ENCODE results near the gene PLXNA3. TPM values are rescaled to one million over a fixed set of nuclear protein-coding genes. Genes with fewer than 3 reads are reported as not detected.

The PLXNA3 gene
- polyA plus RNA-seq, 3 donors = 0.02 to 10.9 TPM; not detected in 1

DNA sequence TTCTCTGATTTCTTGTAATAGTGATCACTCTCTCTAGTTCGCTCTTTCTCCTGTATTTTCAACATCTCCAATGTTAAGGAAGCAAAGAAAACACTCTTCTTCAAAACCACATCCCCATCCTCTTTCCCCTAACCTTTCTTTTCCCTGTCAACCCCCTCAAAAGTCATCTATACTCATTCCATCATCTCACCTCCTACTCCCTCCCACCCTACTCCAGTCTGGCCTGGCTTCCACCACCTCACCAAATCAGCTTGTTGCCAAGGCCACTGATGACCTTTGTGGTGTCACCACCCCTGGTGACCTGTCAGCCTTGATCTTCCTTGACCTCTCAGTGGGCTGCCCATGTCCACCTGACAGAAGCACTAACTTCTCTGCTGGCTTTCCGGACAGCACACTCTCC, 55.6 kb downstream of the PLXNA3 start:
- Histone ChIP-seq H3K4me1 (ENCODE audit: control insufficient read depth in 1 of 2, insufficient read depth in 2 of 2, low read length in 2 of 2) (peaks cover 13 to 14% of the 10 kb centered on the region in 2 donors), H3K27me3 (ENCODE audit: control insufficient read depth in 2 of 2, insufficient read depth in 2 of 2, low read length in 2 of 2) (no peaks in the 10 kb centered on the region), H2AFZ (ENCODE audit: insufficient read depth, low read depth, low read length, poor library complexity, severe bottlenecking) (no peak overlapping the region), H4K20me1 (ENCODE audit: insufficient read depth, low read length) (no peaks in the 10 kb centered on the region), H3K79me2 (ENCODE audit: insufficient read depth, low read length) (peaks cover 3% of the 10 kb centered on the region), H3K4me3 (replicated peaks in 1 of 3; ENCODE audit: low read depth in 2 of 3, low read length in 3 of 3) (no peak overlapping the region), H3K4me2 (replicated peaks; ENCODE audit: extremely low read depth, low read length, poor library complexity, severe bottlenecking) (no peak overlapping the region), H3K36me3 (replicated peaks in 1 of 2; ENCODE audit: control insufficient read depth in 1 of 2, insufficient read depth in 2 of 2, low read length in 2 of 2) (peaks cover 0 to 13% of the 10 kb centered on the region in 2 donors), H3K9me3 (replicated peaks in 1 of 2; ENCODE audit: control insufficient read depth in 1 of 2, insufficient read depth in 1 of 2, low read length in 2 of 2) (peaks cover 0 to 10% of the 10 kb centered on the region in 2 donors), H3K9ac (ENCODE audit: insufficient read depth, low read length, poor library complexity, severe bottlenecking) (no peak overlapping the region), H3K27ac (ENCODE audit: low read depth in 1 of 2, low read length in 2 of 2) (no peak overlapping the region)
- intact Hi-C loops (cut with micrococcal nuclease) = no loop called here
- Mint-ChIP-seq H3K9me3 (peaks cover 0 to 35% (median 13%) of the 10 kb centered on the region in 7 donors), H3K36me3 (peaks cover 19 to 20% of the 10 kb centered on the region in 2 donors), H3K4me3 (no peak overlapping the region), H3K4me1 (peaks cover 11% of the 10 kb centered on the region), H3K27me3 (ENCODE audit: low read depth in 3 of 3) (peaks cover 0 to 10% (median 0%) of the 10 kb centered on the region in 3 donors), H3K27ac (peak overlapping the region in 2 of 7 donors; percentile 7 to 81)
- 100% methylated on average over 2 of the region's 2 CpGs for WGBS (ENCODE audit: insufficient coverage)
- TF ChIP-seq, protein P1, sequence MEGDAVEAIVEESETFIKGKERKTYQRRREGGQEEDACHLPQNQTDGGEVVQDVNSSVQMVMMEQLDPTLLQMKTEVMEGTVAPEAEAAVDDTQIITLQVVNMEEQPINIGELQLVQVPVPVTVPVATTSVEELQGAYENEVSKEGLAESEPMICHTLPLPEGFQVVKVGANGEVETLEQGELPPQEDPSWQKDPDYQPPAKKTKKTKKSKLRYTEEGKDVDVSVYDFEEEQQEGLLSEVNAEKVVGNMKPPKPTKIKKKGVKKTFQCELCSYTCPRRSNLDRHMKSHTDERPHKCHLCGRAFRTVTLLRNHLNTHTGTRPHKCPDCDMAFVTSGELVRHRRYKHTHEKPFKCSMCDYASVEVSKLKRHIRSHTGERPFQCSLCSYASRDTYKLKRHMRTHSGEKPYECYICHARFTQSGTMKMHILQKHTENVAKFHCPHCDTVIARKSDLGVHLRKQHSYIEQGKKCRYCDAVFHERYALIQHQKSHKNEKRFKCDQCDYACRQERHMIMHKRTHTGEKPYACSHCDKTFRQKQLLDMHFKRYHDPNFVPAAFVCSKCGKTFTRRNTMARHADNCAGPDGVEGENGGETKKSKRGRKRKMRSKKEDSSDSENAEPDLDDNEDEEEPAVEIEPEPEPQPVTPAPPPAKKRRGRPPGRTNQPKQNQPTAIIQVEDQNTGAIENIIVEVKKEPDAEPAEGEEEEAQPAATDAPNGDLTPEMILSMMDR (IDR thresholded peaks at IDR 0.05) = no peak
- no peak for DNase-seq

DNA sequence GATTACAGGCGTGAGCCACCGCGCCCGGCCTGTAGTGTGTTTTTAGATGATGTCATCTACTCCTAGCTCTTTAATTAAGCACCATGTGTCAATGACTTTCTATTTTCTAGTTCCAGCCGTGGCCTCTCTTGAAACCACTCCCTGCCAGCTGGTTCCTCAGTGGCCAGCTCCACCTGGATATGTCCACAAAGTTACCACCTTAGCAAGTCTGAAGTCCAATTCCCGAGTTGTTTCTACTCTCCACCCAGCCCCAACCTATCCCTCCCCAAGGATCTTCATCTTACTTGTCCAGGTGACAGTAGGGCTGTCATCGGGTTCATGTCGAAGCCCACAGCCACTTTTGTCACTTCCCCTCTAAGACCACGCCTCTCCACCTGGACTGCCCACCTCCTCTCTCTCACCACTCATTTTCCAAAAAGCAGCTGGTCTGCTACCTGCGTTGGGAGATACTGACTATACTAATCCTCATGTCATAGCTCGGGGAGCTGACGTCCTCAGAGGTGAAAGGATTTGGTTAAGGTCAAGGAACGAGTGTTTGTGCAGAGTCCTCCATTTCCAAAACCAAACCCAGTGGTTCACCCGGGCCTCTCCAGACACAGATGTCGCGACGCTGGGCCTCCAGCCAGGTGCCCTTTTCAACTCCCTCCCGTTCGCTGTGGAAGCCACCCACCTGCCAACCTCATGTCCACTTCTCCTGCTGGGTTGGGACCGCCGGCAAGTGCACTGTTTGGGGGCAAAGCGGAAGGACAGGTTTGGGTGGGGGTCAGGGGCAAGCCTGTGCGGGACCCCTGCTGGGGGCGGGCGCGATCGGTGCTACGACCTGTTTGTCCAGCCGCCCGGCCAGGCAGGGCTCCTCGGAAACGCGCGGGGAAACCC, 57.2 kb downstream of the PLXNA3 start:
- WGBS (ENCODE audit: insufficient coverage) = 5% methylated on average over 12 of the region's 34 CpGs
- Histone ChIP-seq H3K4me3 (replicated peaks in 1 of 3; ENCODE audit: low read depth in 2 of 3, low read length in 3 of 3) (peak overlapping the region; percentile 61 to 81 (median 65)), H3K36me3 (replicated peaks in 1 of 2; ENCODE audit: control insufficient read depth in 1 of 2, insufficient read depth in 2 of 2, low read length in 2 of 2) (no peaks in the 10 kb centered on the region), H3K27me3 (ENCODE audit: control insufficient read depth in 2 of 2, insufficient read depth in 2 of 2, low read length in 2 of 2) (no peaks in the 10 kb centered on the region), H3K9ac (ENCODE audit: insufficient read depth, low read length, poor library complexity, severe bottlenecking) (peak overlapping the region; percentile 80), H3K4me2 (replicated peaks; ENCODE audit: extremely low read depth, low read length, poor library complexity, severe bottlenecking) (peak overlapping the region; percentile 75), H3K27ac (ENCODE audit: low read depth in 1 of 2, low read length in 2 of 2) (peak overlapping the region; percentile 67 to 77), H2AFZ (ENCODE audit: insufficient read depth, low read depth, low read length, poor library complexity, severe bottlenecking) (peak overlapping the region; percentile 61), H3K4me1 (ENCODE audit: control insufficient read depth in 1 of 2, insufficient read depth in 2 of 2, low read length in 2 of 2) (peaks cover 13 to 14% of the 10 kb centered on the region in 2 donors), H3K79me2 (ENCODE audit: insufficient read depth, low read length) (peaks cover 3% of the 10 kb centered on the region), H4K20me1 (ENCODE audit: insufficient read depth, low read length) (no peaks in the 10 kb centered on the region), H3K9me3 (replicated peaks in 1 of 2; ENCODE audit: control insufficient read depth in 1 of 2, insufficient read depth in 1 of 2, low read length in 2 of 2) (peaks cover 0 to 10% of the 10 kb centered on the region in 2 donors)
- Mint-ChIP-seq H3K27me3 (ENCODE audit: low read depth in 3 of 3) (peaks cover 0 to 8% (median 0%) of the 10 kb centered on the region in 3 donors), H3K27ac (peak overlapping the region; percentile 75 to 89 (median 88)), H3K4me3 (peak overlapping the region; percentile 81 to 88), H3K4me1 (peaks cover 11% of the 10 kb centered on the region), H3K9me3 (peaks cover 0 to 26% (median 7%) of the 10 kb centered on the region in 7 donors), H3K36me3 (peaks cover 8% of the 10 kb centered on the region in 2 donors)
- intact Hi-C loops (cut with micrococcal nuclease) = loop anchor here in 1 of 2 donors (5.0 kb wide), 1 partner anchor 108 kb away; the partner anchor contains the start of gene DNASE1L1
- TF ChIP-seq, protein P1 (IDR thresholded peaks at IDR 0.05) = no peak
- DNase-seq = no peak

Data from CD14-positive monocyte (primary cell).